GM18499 (cell line): Measurements from ENCODE around the gene TIMM44.
"Not testable (repeated sequence)": the region's sequence is repeated elsewhere in the genome, so short reads cannot be mapped to it uniquely, and the experiment has no call there.

ENCODE experiments used
- ATAC-seq: cut with Tn5 transposase; IDR thresholded peaks from one replicate; pipeline ENCODE4 v1.9.1; 2021; ENCODE audit warnings: moderate number of reproducible peaks; ENCODE audit not compliant: insufficient read depth, unreplicated experiment

The TIMM44 gene

DNA sequence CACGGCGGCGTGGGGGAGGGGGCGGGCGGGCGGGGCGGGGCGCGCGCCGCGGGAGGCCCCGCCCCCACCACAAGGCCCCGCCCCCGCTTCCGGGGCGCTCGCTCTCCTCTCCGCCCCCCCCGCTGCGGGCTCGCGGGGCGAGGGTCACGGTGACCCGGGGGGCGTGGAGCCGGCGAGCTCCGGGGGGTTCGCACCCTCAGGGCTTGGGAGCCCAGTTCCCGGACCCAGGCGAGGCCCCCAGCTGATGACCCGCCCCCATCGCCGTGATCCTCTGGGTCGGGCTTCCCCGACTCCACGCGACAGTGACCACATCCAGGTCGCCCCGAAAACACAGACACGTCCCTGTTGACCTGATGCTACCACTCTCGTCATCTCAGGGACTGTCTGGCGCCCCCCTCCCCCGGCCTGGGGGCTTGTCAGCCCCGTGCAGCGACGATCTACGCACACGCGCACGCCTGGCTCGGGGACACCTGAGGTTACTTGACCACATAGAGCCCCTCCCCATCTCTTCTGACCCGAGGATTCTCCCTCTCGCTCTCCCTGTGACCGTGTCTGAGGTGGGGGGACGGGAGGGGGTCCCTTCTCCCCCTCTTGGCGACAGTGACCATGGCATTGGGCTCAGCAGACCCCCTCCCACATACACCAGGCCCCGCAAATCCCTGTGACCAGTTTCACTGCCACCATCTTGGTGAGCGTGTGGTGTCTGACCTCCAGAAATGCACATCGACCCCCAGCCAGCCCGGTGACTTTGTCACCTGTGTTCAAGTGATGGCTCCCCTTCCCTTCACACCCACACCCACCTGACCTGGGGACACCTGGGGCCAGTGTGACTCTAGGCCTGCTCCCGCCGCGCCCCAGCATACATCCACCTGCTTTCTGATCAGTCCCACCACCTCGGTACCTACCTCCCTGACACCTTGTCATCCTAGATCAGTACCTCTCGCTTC is 39.1 kb downstream of the TIMM44 start:
- no peak for ATAC-seq

DNA sequence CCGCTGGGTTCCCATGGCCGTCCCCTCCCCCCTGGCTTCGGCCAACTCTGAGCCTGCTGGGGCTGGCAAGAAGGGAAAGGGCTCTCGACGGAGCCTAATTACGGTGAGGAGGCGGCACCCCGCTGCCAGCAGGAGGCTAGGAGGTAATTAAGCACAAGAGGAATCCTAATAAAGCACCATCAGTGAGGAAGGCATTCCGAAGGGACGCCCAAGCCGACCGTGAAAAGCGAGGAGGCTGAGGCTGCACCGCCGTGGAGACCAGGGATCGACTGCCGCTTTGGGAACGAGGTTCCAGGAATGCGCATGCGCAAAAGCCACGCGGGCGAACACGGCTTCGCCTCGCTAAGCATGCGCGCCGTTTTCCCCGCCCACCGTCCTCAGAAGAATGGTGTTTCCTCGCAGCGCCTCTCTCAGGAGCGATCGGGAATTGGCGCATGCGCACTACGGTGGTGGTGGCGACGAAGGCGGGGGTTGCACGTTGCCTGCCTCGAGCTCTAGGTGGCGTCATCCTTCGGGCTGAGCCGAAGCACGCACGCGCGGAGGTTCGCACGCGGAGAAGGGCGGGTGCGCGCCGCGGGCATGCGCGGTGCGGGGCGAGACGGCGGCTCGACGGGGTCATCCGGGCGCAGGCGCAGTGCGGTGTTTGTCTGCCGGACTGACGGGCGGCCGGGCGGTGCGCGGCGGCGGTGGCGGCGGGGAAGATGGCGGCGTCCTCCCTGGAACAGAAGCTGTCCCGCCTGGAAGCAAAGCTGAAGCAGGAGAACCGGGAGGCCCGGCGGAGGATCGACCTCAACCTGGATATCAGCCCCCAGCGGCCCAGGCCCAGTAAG is 40.0 kb downstream of the TIMM44 start, which contains the start of gene MAP2K7:
MAP2K7 (plus strand) TSS at position 634 of the 830 bp plus-strand sequence; CDS start at position 702, 68 bp downstream.
- ATAC-seq = peak; percentile 76

DNA sequence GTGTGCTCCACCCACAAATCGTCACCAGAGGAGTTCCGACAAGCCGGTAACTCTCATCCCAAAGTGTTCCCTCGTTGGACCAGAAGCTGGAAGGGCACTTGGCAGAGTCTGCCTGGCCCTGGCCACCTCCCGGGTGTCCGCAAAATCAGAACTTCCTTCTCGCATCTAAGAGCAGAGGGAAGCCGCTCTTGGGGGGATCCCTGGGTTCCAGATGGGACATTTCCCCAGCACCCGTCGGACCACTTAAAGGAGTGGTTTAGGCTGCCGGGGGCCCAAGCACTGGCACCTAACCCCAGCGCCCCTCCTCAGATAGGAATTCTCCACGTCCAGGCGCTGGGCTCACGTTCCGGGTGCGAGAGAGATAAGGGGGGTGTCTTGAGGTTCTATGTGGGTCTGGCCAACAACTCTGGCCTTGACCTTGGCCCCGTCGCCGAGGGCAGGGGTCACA is 40.6 kb downstream of the TIMM44 start:
- no peak for ATAC-seq

DNA sequence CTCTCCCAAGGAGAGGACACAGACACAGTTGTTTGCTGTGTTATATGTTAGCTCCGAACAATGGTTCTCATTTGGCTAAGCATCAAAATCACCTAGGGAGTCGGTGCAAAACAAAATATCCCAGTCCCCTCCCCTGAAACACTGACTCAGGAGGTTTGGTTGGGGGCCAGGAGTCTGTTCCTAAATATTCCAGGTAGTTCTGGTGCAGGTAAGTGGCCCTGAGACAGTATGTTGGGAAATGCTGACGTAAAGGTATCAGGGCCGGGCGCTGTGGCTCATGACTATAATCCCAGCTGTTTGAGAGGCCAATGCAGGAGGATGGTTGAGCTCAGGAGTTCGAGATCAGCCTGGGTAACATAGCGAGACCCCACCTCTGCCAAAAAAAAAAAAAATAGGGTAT is 42.1 kb downstream of the TIMM44 start:
- ATAC-seq = no peak

DNA sequence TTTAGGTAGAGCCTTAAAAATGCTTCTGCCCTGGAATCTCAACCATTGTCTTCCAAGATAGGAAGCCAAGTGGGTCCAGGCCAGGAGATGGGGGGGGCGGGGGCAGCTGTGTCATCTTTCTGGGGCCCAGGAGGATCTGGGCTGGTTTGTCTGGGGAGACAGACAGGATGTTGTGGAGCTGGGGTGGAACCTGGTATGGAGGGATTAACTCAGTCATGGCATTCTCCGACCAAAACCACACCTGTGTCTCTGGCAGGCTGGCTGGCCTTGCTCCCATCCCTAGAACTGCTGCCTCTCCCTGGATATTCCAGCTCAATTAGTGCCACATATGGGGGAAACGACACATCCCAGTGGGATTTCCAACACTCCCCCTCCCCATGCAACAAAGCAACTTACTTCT is 42.5 kb downstream of the TIMM44 start:
- ATAC-seq = no peak

DNA sequence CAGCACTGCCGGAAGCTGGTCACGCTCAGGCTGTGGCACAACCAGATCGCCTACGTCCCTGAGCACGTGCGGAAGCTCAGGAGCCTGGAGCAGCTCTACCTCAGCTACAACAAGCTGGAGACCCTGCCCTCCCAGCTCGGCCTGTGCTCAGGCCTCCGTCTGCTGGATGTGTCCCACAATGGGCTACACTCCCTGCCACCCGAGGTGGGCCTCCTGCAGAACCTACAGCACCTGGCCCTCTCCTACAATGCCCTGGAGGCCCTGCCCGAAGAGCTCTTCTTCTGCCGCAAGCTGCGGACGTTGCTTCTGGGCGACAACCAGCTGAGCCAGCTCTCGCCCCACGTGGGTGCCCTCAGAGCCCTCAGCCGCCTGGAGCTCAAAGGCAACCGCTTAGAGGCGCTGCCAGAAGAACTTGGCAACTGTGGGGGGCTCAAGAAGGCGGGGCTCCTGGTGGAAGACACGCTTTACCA is 43.0 kb downstream of the TIMM44 start:
- no peak for ATAC-seq

DNA sequence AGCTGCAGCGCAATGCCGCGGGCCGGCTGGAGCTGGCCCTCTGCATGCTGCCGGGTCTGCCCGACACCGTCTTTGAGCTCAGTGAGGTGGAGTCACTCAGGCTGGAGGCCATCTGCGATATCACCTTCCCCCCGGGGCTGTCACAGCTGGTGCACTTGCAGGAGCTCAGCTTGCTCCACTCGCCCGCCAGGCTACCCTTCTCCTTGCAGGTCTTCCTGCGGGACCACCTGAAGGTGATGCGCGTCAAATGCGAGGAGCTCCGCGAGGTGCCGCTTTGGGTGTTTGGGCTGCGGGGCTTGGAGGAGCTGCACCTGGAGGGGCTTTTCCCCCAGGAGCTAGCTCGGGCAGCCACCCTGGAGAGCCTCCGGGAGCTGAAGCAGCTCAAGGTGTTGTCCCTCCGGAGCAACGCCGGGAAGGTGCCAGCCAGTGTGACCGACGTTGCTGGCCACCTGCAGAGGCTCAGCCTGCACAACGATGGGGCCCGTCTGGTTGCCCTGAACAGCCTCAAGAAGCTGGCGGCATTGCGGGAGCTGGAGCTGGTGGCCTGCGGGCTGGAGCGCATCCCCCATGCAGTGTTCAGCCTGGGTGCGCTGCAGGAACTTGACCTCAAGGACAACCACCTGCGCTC is 43.6 kb downstream of the TIMM44 start:
- ATAC-seq = no peak

DNA sequence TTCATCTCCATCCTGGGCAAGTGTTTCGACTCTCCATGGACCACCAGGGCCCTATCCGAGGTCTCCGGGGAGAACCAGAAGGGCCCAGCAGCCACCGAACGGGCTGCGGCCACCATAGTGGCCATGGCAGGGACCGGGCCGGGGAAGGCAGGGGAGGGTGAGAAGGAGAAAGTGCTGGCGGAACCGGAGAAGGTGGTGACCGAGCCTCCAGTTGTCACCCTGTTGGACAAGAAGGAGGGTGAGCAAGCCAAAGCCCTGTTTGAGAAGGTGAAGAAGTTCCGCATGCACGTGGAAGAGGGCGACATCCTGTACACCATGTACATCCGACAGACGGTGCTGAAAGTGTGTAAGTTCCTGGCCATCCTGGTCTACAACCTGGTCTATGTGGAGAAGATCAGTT is 44.5 kb downstream of the TIMM44 start:
- ATAC-seq = no peak

DNA sequence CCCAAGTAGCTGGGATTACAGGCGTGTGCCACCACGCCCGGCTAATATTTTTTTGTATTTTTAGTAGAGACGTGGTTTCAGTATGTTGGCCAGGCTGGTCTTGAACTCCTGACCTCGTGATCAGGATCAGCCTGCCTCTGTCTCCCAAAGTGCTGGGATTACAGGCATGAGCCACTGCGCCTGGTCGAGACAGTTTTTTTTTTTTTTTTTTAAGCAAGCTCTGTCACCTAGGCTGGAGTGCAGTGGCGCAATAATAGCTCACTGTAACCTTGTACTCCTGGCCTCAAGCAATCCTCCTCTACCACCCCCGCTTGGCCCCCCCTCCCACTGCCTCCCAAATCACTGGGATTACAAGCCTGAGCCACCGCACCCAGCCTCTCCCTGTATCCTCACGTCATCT is 46.2 kb downstream of the TIMM44 start:
- ATAC-seq = no peak

DNA sequence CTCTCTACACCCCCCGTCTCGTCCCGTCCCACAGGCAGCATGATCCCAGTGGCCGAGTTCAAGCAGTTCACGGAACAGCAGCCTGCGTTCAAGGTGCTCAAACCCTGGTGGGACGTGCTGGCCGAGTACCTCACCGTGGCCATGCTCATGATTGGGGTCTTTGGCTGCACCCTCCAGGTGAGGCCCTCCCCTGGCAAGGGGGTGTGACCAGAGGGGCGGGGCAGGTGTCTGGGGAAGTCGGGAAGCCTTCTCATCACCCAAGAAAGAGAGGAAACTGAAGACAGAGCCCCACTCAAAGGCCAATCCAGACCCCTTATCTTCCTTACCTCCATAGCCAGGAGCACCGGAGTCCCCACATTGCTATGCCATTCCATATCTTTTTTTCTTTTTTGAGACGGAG is 47.9 kb downstream of the TIMM44 start:
- no peak for ATAC-seq

DNA sequence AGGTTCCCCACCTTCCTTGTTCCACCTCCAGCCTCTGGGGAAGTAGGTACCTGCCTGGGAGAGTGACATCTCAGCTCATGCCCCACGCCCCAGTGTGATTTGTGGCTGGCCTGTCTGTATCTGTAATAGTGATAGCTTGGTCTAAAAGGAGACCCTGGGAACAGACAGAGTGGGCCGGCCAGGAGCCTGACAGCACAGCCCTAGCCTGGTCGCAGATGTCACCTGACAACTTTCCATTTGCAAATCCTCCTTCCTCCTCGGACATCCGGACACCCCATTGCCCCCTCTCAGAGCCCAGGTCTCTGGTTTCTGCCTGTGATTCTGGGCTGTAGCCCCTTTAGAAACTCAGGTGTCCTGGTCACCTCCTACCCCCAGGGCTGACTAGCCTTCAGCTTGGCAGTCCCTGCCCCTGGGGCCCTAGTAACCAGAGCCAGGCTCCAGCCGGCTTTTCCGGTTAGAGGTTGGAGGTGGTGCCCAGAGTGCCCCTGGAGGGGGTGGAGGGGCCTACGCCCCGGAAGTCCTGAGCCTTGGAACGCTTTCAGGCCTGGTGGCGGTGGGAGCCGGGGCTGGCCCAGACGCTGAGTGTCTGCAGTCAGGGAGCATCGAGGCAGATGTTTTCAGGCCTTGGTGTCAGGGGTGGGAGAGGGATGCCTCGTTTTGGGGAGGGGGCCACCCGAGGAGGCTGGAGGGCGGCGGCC is 48.7 kb downstream of the TIMM44 start:
- ATAC-seq = no peak

DNA sequence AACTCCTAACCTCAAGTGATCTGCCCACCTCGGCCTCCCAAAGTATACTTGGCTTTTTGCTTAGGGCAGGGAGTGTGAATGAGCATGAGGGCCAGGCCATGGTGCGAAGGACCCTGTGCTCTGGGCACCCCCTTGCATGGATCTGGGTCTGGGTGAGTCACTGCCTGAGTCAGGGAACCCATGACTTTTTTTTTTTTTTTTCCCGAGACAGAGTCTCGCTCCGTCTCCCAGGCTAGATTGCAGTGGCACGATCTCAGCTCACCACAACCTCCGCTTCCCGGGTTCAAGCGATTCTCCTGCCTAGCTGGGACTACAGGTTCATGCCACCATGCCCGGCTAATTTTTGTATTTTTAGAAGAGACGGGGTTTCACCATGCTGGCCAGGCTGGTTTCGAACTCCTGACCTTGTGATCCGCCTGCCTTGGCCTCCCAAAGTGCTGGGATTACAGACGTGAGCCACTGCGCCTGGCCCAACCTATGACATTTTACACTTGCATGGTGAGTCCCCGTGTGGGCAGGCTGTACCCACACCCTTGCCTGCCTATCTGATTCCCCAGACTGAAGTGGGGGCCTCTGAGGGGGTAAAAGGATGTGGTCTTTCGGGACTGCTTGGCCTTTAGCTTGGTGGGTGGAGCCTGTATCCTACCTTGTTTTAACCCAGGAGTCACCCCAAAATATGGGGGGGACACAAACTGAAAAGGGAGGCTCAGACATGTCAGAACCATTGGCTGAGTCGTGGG is 49.9 kb downstream of the TIMM44 start:
- ATAC-seq = not testable (repeated sequence)

DNA sequence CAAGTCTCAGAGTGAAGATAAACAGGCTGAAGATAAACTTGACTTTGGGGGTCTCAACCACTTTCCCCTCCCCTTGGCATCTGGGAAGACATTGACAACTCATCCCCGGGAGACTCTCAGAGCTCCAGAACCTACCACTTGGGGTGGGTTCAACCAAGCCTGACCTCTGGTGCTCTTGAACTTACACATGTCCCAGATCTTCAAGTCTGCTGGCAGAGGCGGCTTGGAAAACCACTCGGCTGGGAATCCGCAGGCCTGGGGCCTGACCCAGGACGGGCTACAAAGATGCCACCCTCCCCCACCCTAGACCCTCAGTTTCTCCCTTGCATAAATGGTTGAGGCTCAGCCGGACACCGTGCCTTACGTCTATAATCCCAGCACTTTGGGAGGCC is 54.6 kb downstream of the TIMM44 start:
- ATAC-seq = no peak

DNA sequence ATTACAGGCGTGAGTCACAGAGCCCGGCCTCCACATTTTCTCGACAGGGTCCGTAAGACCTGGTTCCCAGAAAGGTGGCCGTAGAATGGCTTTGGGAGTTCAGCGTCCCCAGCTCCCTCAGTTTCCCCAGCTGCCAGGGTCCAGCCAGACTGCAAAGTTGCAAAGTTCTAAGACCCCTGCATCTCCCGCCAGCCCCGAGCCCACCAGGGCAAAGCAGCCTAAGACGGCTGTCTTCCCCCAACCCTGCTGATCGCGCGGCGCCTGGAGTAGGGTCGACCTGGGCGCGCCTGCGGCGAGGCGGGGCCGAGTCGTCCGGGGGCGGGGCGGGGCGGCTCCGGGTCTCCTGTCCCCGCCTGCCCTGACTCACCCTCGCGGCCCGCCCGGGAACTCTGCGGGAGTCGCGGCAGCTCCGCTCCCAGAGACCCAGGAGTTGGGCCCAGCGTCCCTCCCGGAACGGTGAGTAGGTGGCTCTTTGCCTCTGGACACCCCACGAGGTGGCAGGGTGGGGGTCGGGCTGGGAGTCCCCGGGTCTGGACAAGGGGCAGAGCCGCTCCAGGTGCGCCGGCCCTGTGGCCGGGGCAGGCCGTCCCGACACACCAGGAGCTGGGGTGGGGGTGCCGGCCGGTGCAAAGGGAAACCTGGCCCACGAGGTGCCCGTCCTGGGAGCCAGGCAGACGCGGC is 55.2 kb downstream of the TIMM44 start, which contains the start of gene LRRC8E:
LRRC8E (plus strand) TSS at position 366 of the 681 bp plus-strand sequence. CDS start 7,094 bp downstream, outside the sequence.
- ATAC-seq = no peak

DNA sequence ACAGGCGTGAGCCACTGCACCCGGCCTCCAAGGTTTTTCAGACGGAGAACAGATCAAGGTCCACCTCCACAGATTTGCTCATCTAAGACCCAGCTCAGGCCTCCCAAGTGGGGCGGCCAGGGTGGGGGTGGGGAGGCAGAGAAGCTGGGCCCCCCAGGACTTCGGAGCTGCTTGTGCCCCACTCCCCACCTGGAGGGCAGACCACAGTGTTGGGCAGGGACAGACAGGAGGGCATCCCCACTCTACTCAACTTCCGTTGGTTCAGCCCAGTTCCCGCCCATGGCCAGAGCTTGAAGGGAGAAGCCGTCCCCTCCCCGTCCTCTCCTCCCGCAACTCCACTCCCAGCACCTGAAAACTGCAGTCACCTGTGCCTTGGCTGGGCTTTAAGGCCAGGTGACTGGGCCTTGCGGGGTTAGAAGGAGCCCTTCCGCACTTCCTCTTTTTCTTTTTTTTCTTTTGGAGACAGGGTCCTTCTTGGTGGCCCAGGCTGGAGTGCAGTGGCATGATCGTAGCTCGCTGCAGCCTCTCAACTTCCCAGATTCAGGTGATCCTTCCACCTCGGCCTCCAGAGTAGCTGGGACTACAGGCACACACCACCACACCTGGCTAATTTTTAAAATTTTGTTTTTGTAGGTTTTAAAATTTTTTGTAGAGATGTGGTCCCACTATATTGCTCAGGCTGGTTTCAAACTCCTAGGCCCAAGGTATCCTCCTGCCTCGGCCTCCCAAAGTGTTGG is 55.9 kb downstream of the TIMM44 start:
- no peak for ATAC-seq

DNA sequence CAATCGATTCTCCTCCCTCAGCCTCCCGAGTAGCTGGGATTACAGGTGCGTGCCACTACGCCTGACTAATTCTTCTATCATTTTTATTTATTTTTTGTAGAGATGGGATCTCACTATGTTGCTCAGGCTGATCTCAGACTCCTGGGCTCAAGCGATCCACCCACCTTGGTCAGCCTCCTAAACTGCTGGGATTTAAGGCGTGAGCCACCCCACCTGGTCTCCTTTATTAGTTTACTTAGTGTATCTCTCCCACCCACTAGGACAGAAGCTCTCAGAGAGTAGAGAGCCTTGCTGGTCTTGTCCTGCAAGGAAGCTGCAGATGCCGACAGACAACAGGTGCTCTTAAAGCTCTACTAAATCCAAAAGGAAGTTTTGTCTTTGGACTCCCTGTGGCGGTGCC is 57.6 kb downstream of the TIMM44 start:
- ATAC-seq = no peak

DNA sequence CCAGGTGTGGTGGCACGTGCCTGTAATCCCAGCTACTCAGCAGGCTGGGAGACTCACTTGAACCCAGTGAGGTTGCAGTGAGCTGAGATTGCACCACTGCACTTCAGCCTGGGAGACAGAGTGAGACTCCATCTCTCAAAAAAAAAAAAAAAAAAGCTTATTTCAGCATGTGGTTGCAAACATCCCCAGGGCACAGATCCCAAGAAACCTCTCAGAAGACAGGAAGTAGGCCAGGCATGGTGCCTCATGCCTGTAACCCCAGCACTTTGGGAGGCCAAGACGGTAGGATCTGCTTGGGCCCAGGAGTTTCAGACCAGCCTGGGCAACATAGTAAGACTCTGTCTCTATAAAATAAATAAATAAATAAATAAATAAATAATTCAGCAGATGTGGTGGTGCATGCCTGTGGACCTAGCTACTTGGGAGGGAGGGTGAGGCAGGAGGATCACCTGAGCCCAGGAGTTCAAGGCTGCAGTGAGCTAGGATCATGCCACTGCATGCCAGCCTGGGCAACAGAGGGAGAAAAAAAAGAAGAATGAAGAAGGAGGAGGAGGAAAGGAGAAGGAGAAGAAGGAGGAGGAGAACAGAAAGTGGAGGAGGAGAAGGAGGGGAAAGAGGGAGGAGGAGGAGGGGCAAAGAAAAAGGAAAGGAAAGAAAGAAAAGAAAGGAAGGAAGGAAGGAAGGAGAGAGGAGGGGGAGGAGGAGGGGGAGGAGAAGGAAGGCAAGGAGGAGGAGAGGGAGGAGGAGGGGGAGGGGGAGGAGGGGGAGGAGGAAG is 59.5 kb downstream of the TIMM44 start:
- ATAC-seq = no peak
